HCT116 (cell line): ENCODE results near the gene HPGDS. TPM values are rescaled to one million over a fixed set of nuclear protein-coding genes. Genes with fewer than 3 reads are reported as not detected.

Experiments used
- ATAC-seq: fragments of 200-7000 bp; cut with Tn5 transposase; 2 replicates; pipeline ENCODE4 v1.9.1; 2020; ENCODE audit warnings: mild to moderate bottlenecking, moderate library complexity
- BruUV-seq: library from RNA; stranded (reverse); fragments of 400-500 nt; replicated peaks from 2 replicates; lab custom pipeline; 2021; lab: Mats Ljungman, UMichigan
- CTCF ChIA-PET: fragments of 300-600 bp; sonication (Branson Sonifier 250); formaldehyde crosslinking; loops from one replicate; lab custom pipeline; 2021; ENCODE audit warnings: antibody characterized with exemption; lab: Charles Lee
- POLR2A ChIA-PET: fragments of 300-600, 350-600 bp; sonication (Branson Sonifier 250); formaldehyde crosslinking; loops from one replicate; lab custom pipeline; 2021; ENCODE audit warnings: antibody characterized with exemption; lab: Charles Lee
- RAD21 ChIA-PET, 2 experiments: fragments of 300-600 bp; sonication (Branson Sonifier 250); formaldehyde crosslinking; loops; one replicate each; lab custom pipeline; 2023; ENCODE audit warnings: low total read pairs in 2 of 2; ENCODE audit not compliant: uncharacterized antibody in 2 of 2, unreplicated experiment in 2 of 2, low non-redundant PET in 1 of 2; lab: Charles Lee
- DNase-seq: peaks from one replicate; pipeline ENCODE4 v3.0.0-alpha.2; 2010; ENCODE audit warnings: low read depth, low spot score
- H2AFZ ChIP-seq: fragments of 200-600 bp; shearing (Covaris generic), sonication (generic); 2 replicates; pipeline ENCODE4 v1.6.1; 2017; ENCODE audit warnings: low read depth, mixed run types, mixed read lengths, antibody characterized with exemption, low read length; ENCODE audit not compliant: poor library complexity, severe bottlenecking
- H3K27ac ChIP-seq: 2 replicates; pipeline ENCODE4 v1.5.1; 2012; ENCODE audit warnings: low read depth, low read length
- H3K27me3 ChIP-seq: fragments of 200-600 bp; sonication (generic); 2 replicates; pipeline ENCODE4 v1.6.1; 2016; ENCODE audit warnings: mixed run types, low read length, mixed read lengths; ENCODE audit not compliant: insufficient read depth
- H3K36me3 ChIP-seq, 2 experiments: fragments of 200-500 bp in 1 of 2; fragments of 200-600 bp in 1 of 2; sonication (Bioruptor generic) in 1 of 2; sonication (generic) in 1 of 2; 2 replicates each; pipeline versions ENCODE4 v1.5.1 to v1.6.1; 2014 to 2016; ENCODE audit warnings: low read length in 2 of 2, inconsistent platforms in 1 of 2, mixed read lengths in 1 of 2, mixed run types in 1 of 2; ENCODE audit not compliant: insufficient read depth in 2 of 2, control insufficient read depth in 1 of 2
- H3K4me1 ChIP-seq, 2 experiments: fragments of 200-600 bp in 1 of 2; sonication (generic) in 1 of 2; 2 replicates each; pipeline versions ENCODE4 v1.5.1 to v1.6.1; 2012 to 2017; ENCODE audit warnings: low read length in 2 of 2, inconsistent platforms in 1 of 2, mild to moderate bottlenecking in 1 of 2, mixed read lengths in 1 of 2, mixed run types in 1 of 2, moderate library complexity in 1 of 2; ENCODE audit not compliant: insufficient read depth in 2 of 2, control insufficient read depth in 1 of 2
- H3K4me2 ChIP-seq: fragments of 200-600 bp; sonication (generic); 2 replicates; pipeline ENCODE4 v1.6.1; 2017; ENCODE audit warnings: mixed run types, low read length, mixed read lengths
- H3K4me3 ChIP-seq, 2 experiments: fragments of 200-600 bp in 1 of 2; sonication (generic) in 1 of 2; replicated peaks in 1 of 2; 2 replicates each; pipeline ENCODE4 v1.5.1; 2011 to 2016; ENCODE audit warnings: low read length in 2 of 2, control low read depth in 1 of 2, low read depth in 1 of 2, mild to moderate bottlenecking in 1 of 2, mixed read lengths in 1 of 2, mixed run types in 1 of 2
- H3K79me2 ChIP-seq: fragments of 200-600 bp; sonication (generic); 2 replicates; pipeline ENCODE4 v1.6.1; 2017; ENCODE audit warnings: mild to moderate bottlenecking, mixed run types, low read length, moderate library complexity, mixed read lengths; ENCODE audit not compliant: insufficient read depth
- H3K9ac ChIP-seq: fragments of 200-600 bp; sonication (generic); 2 replicates; pipeline ENCODE4 v1.6.1; 2016; ENCODE audit warnings: low read length, mixed read lengths
- H3K9me2 ChIP-seq: fragments of 200-600 bp; sonication (generic), shearing (Covaris generic); 2 replicates; pipeline ENCODE4 v1.6.1; 2017; ENCODE audit warnings: mixed run types, mild to moderate bottlenecking, moderate library complexity; ENCODE audit not compliant: insufficient read depth
- H3K9me3 ChIP-seq, 2 experiments: fragments of 200-500 bp in 1 of 2; fragments of 200-600 bp in 1 of 2; sonication (Bioruptor generic) in 1 of 2; sonication (generic) in 1 of 2; 2 replicates each; pipeline ENCODE4 v1.6.1; 2014 to 2017; ENCODE audit warnings: low read length in 2 of 2, mixed read lengths in 2 of 2, inconsistent platforms in 1 of 2, low read depth in 1 of 2, mild to moderate bottlenecking in 1 of 2, mixed run types in 1 of 2, moderate library complexity in 1 of 2; ENCODE audit not compliant: control insufficient read depth in 1 of 2, insufficient read depth in 1 of 2
- H4K20me1 ChIP-seq: fragments of 200-600 bp; sonication (generic), shearing (Covaris generic); 2 replicates; pipeline ENCODE4 v1.6.1; 2017; ENCODE audit warnings: mixed run types, mild to moderate bottlenecking, moderate library complexity; ENCODE audit not compliant: insufficient read depth
- ATF3 ChIP-seq: IDR thresholded peaks from 2 replicates; pipeline ENCODE4 v1.6.1; 2012
- CBX3 ChIP-seq: IDR thresholded peaks from 2 replicates; pipeline ENCODE4 v1.6.1; 2012; ENCODE audit warnings: low read depth
- CTCF ChIP-seq, 3 experiments: fragments of 200-600 bp in 1 of 3; sonication (generic) in 1 of 3; IDR thresholded peaks in 2 of 3; conservative IDR thresholded peaks in 1 of 3; 2 replicates each; pipeline ENCODE4 v1.5.1; 2012 to 2017; ENCODE audit warnings: low read depth in 2 of 3, low read length in 2 of 3, antibody characterized with exemption in 1 of 3, borderline replicate concordance in 1 of 3, control low read depth in 1 of 3, mild to moderate bottlenecking in 1 of 3, mixed read lengths in 1 of 3, mixed run types in 1 of 3, moderate library complexity in 1 of 3; ENCODE audit not compliant: insufficient read depth in 1 of 3
- EZH2 ChIP-seq: fragments of 200-600 bp; sonication (generic); IDR thresholded peaks from 2 replicates; pipeline ENCODE4 v1.6.1; 2017; ENCODE audit warnings: antibody characterized with exemption, mixed run types
- MAX ChIP-seq: IDR thresholded peaks from 2 replicates; pipeline ENCODE4 v1.6.1; 2012
- REST ChIP-seq: IDR thresholded peaks from 2 replicates; pipeline ENCODE4 v1.6.1; 2012; ENCODE audit warnings: low read depth
- SIN3A ChIP-seq: IDR thresholded peaks from 2 replicates; pipeline ENCODE4 v1.6.1; 2012; ENCODE audit warnings: low read depth
- SRF ChIP-seq: IDR thresholded peaks from 2 replicates; pipeline ENCODE4 v1.6.1; 2012; ENCODE audit warnings: low read depth
- TCF7L2 ChIP-seq: IDR thresholded peaks from 2 replicates; pipeline ENCODE4 v1.7.0; 2011; ENCODE audit warnings: borderline replicate concordance, inconsistent platforms; ENCODE audit not compliant: insufficient read depth, insufficient read length; ENCODE audit errors: extremely low read depth
- ZBTB33 ChIP-seq: IDR thresholded peaks from 2 replicates; pipeline ENCODE4 v1.6.1; 2011; ENCODE audit warnings: mild to moderate bottlenecking, low read length, moderate library complexity; ENCODE audit not compliant: insufficient replicate concordance; ENCODE audit errors: extremely low read depth
- ZNF274 ChIP-seq: fragments of 200-500 bp; sonication (Bioruptor generic); IDR thresholded peaks from 2 replicates; pipeline ENCODE4 v1.6.1; 2014; ENCODE audit warnings: mild to moderate bottlenecking, low read depth, low read length, inconsistent platforms
- intact Hi-C: fragments of 100-400 bp; cut with micrococcal nuclease; formaldehyde crosslinking; loops from 2 replicates; pipeline ENCODE4 v1.10.0; 2022
- total RNA-seq: library from RNA; stranded (reverse); gene quantifications from one replicate; pipeline ENCODE4 v1.2.1, GENCODE V29; 2021; ENCODE audit not compliant: unreplicated experiment

HPGDS gene
- total RNA-seq, 1 experiment from 2014 or later = not detected

GRCh38 chr4:94375364-94375763, 32.7 kb upstream of the HPGDS start (continued):
- no peak for TF ChIP-seq REST
- no peak for TF ChIP-seq MAX
- no peak for TF ChIP-seq SRF
- no peak for TF ChIP-seq ATF3
- TF ChIP-seq ZBTB33 = no peak
- no peak for TF ChIP-seq TCF7L2
- no peak for TF ChIP-seq EZH2
- TF ChIP-seq CBX3 = no peak
- TF ChIP-seq, all 23 proteins: peak for 0

GRCh38 chr4:94373752-94374151, 31.1 kb upstream of the HPGDS start:
- no peak for TF ChIP-seq CTCF (IDR thresholded peaks at IDR 0.05 in 2 of 3, conservative IDR thresholded peaks at IDR 0.05 in 1 of 3; ENCODE audit: borderline replicate concordance in 1 of 3, insufficient read depth in 1 of 3, low read depth in 2 of 3, low read length in 2 of 3)
- no peak for TF ChIP-seq SIN3A
- no peak for TF ChIP-seq TCF7L2
- no peak for TF ChIP-seq ZNF274
- TF ChIP-seq EZH2 = no peak
- TF ChIP-seq CBX3 = no peak
- Histone ChIP-seq H3K27me3 (no peaks in the 10 kb centered on the region), H3K9ac (no peak overlapping the region), H3K4me2 (no peak overlapping the region), H4K20me1 (no peaks in the 10 kb centered on the region), H3K27ac (no peak overlapping the region), H3K79me2 (no peaks in the 10 kb centered on the region), H3K4me1 (no peaks in the 10 kb centered on the region), H2AFZ (no peak overlapping the region), H3K36me3 (no peaks in the 10 kb centered on the region), H3K9me3 (no peaks in the 10 kb centered on the region), H3K4me3 (no peak overlapping the region), H3K9me2 (no peaks in the 10 kb centered on the region)
- DNase-seq = no peak
- CTCF ChIA-PET = no interaction called here
- intact Hi-C loops = no loop called here
- POLR2A ChIA-PET = no interaction called here
- ATAC-seq = no peak
- RAD21 ChIA-PET = no interaction called here
- no TSS peak for BruUV-seq
